Breast epithelium (tissue), 3 donors: ENCODE data around the gene CITED2.

ENCODE experiments used
- CTCF ChIP-seq, 3 donors: fragments of 450-650 bp; IDR thresholded peaks; one replicate each; pipeline ENCODE4 v1.5.1; 2016 to 2017; ENCODE audit warnings: antibody characterized with exemption in 3 of 3, mild to moderate bottlenecking in 3 of 3, moderate library complexity in 3 of 3
- POLR2A ChIP-seq: fragments of 450-650 bp; IDR thresholded peaks from one replicate; pipeline ENCODE4 v1.6.1; 2016; ENCODE audit warnings: antibody characterized with exemption, mild to moderate bottlenecking, moderate library complexity

GRCh38 chr6:139325125-139325524 is 49.3 kb downstream of the CITED2 start:
- TF ChIP-seq POLR2A (no peak), CTCF (IDR thresholded peaks at IDR 0.05) (no peak)
